Gastroesophageal sphincter (tissue), 3 donors: Measurements from ENCODE around the gene C1orf50.

Experiments used
- CTCF ChIP-seq, 4 experiments: fragments of 200-600 bp in 2 of 4; fragments of 450-650 bp in 2 of 4; sonication (generic) in 1 of 4; IDR thresholded peaks; one replicate each; pipeline ENCODE4 v1.5.1; 2017 to 2019; ENCODE audit warnings: antibody characterized with exemption in 4 of 4, mild to moderate bottlenecking in 2 of 4, moderate library complexity in 2 of 4
- EP300 ChIP-seq: sonication (generic); formaldehyde crosslinking; IDR thresholded peaks from one replicate; pipeline ENCODE4 v1.6.1; 2017; ENCODE audit warnings: antibody characterized with exemption, mild to moderate bottlenecking
- POLR2A ChIP-seq, 2 donors: fragments of 450-650 bp; IDR thresholded peaks; one replicate each; pipeline ENCODE4 v1.6.1; 2017; ENCODE audit warnings: antibody characterized with exemption in 2 of 2, mild to moderate bottlenecking in 2 of 2, moderate library complexity in 1 of 2
- POLR2AphosphoS5 ChIP-seq: sonication (generic); formaldehyde crosslinking; IDR thresholded peaks from one replicate; pipeline ENCODE4 v1.6.1; 2017; ENCODE audit warnings: antibody characterized with exemption

- no peak for TF ChIP-seq CTCF (IDR thresholded peaks at IDR 0.05)
- TF ChIP-seq POLR2A (IDR thresholded peaks at IDR 0.05) = no peak
- TF ChIP-seq EP300 = no peak
- TF ChIP-seq POLR2AphosphoS5 = no peak
Observed at GRCh38 chr1:42807056-42807668, 40.1 kb downstream of the C1orf50 start.
